ENCODE measurements around the gene ADAM33.

GRCh38 chr20:3674447-3674846, 7.4 kb downstream of the ADAM33 start:
- TF ChIP-seq GATA3 (IDR thresholded peaks at IDR 0.05; ENCODE audit: low read depth, low read length) (no peak), GATA2 (IDR thresholded peaks at IDR 0.05; ENCODE audit: low read depth, low read length) (no peak)
